ENCODE data around the gene EHBP1L1. TPM values are rescaled to one million over a fixed set of nuclear protein-coding genes. Genes with fewer than 3 reads are reported as not detected.

Gene EHBP1L1
- total and polyA plus RNA-seq, 2 of the 8 experiments (the other 6 are each of a cell fraction or from before 2014, with no cell fraction given): 4.3 to 6.6 TPM

- no peaks in the 10 kb centered on the region for H3K23me2 ChIP-seq (ENCODE audit: low read depth, low read length)
- no peak overlapping the region for H2BK12ac ChIP-seq (ENCODE audit: low read depth, low read length)
- H3K23ac ChIP-seq (ENCODE audit: insufficient read length): no peak overlapping the region
- H2AK5ac ChIP-seq (ENCODE audit: low read depth, low read length): no peak overlapping the region
- no peak overlapping the region for H4K91ac ChIP-seq (replicated peaks; ENCODE audit: insufficient read length, low read length)
- no peak overlapping the region for H3K9ac ChIP-seq (replicated peaks in 1 of 4; ENCODE audit: extremely low read depth in 1 of 4, low read depth in 3 of 4, low read length in 3 of 4)
- H3K36me3 ChIP-seq (ENCODE audit: control insufficient read depth in 2 of 4, insufficient read depth in 4 of 4, low read length in 3 of 4): peaks cover 5 to 21% (median 11%) of the 10 kb centered on the region in 4 experiments; a peak in 6 of 8 replicates
- no peak overlapping the region for H4K5ac ChIP-seq (ENCODE audit: insufficient read length, low read depth, low read length)
- no peaks in the 10 kb centered on the region for H3K9me3 ChIP-seq (ENCODE audit: insufficient read depth in 2 of 2, low read depth in 1 of 2, low read length in 1 of 2)
- no peak overlapping the region for H2BK5ac ChIP-seq (ENCODE audit: low read depth, low read length)
- H3K14ac ChIP-seq (ENCODE audit: insufficient read length): no peak overlapping the region
- peaks cover 0 to 2% of the 10 kb centered on the region in 2 experiments for H4K20me1 ChIP-seq (replicated peaks in 1 of 2; ENCODE audit: control insufficient read depth in 1 of 2, insufficient read depth in 2 of 2, low read length in 2 of 2)
- DNase-seq (ENCODE audit: low read depth in 1 of 2, low spot score in 2 of 2) (no peak), FAIRE-seq (no peak)
- H3K4me3 ChIP-seq (ENCODE audit: extremely low read depth in 1 of 4, insufficient read depth in 2 of 4, low read depth in 3 of 4, low read length in 4 of 4): no peak overlapping the region
- no peaks in the 10 kb centered on the region for H3K79me2 ChIP-seq (ENCODE audit: control insufficient read depth in 1 of 2, insufficient read depth in 2 of 2, low read length in 2 of 2)
- H4K8ac ChIP-seq (ENCODE audit: extremely low read depth, insufficient read depth, low read length): no peak overlapping the region
- H3K27ac ChIP-seq (ENCODE audit: low read depth, low read length): no peak overlapping the region
- no peak overlapping the region for H2BK15ac ChIP-seq (ENCODE audit: low read length)
- WGBS, 2 experiments (ENCODE audit: extremely low coverage in 1 of 2, insufficient coverage in 1 of 2, insufficient read length in 1 of 2, insufficient replicate concordance in 2 of 2, low coverage in 1 of 2, low lambda C conversion rate in 2 of 2, missing lambda C conversion rate in 1 of 2): 86% methylated on average over 5 of the region's 6 CpGs; no CpG with 5 or more reads in 1 of the 2 experiments
- ChIA-PET CTCF (ENCODE audit: partially characterized antibody) (interaction anchor here (0.9 to 14.8 kb wide), 2 partner anchors 9 to 59 kb away, joined by 3 to 227 read pairs; partner anchors contain the start of gene KCNK7), POLR2A (ENCODE audit: partially characterized antibody) (interaction anchor here (0.6 to 3.7 kb wide), 4 partner anchors 12 to 193 kb away, joined by 3 to 12 read pairs (median 4); no protein-coding TSS in a partner anchor)
- H3K4me1 ChIP-seq (replicated peaks in 1 of 4; ENCODE audit: control insufficient read depth in 3 of 4, insufficient read depth in 4 of 4, low read length in 3 of 4): no peaks in the 10 kb centered on the region
- H2BK20ac ChIP-seq (ENCODE audit: low read length): no peak overlapping the region
- H2AFZ ChIP-seq (ENCODE audit: low read length): no peak overlapping the region
- no peaks in the 10 kb centered on the region for H3K79me1 ChIP-seq (ENCODE audit: low read depth, low read length)
- no peak overlapping the region for H3K56ac ChIP-seq (replicated peaks; ENCODE audit: insufficient read length, low read depth, low read length)
- H3K18ac ChIP-seq (ENCODE audit: extremely low read depth, low read length): no peak overlapping the region
- H3K27me3 ChIP-seq (replicated peaks in 1 of 4; ENCODE audit: control insufficient read depth in 3 of 4, extremely low read depth in 1 of 4, insufficient read depth in 3 of 4, low read length in 3 of 4): no peaks in the 10 kb centered on the region; a peak in 1 of 7 replicates
- no peak overlapping the region for H3K4me2 ChIP-seq (ENCODE audit: insufficient read depth in 1 of 2, low read depth in 2 of 2, low read length in 2 of 2)
- H2BK120ac ChIP-seq (replicated peaks; ENCODE audit: low read depth, low read length): no peak overlapping the region
- H3K4ac ChIP-seq (replicated peaks; ENCODE audit: insufficient read length, low read depth, low read length): no peak overlapping the region
- TF ChIP-seq TAF1 (IDR thresholded peaks at IDR 0.05; ENCODE audit: low read depth, low read length) (no peak), RAD21 (IDR thresholded peaks at IDR 0.05 in 1 of 2, conservative IDR thresholded peaks at IDR 0.05 in 1 of 2; ENCODE audit: low read depth in 2 of 2, low read length in 2 of 2) (no peak), ASH2L (IDR thresholded peaks at IDR 0.05; ENCODE audit: low read length) (no peak), SIX5 (IDR thresholded peaks at IDR 0.05; ENCODE audit: low read depth, low read length) (no peak), CEBPB (IDR thresholded peaks at IDR 0.05; ENCODE audit: low read depth, low read length) (no peak), GTF2F1 (IDR thresholded peaks at IDR 0.05; ENCODE audit: borderline replicate concordance, low read depth, low read length) (no peak), CTBP2 (IDR thresholded peaks at IDR 0.05; ENCODE audit: borderline replicate concordance, insufficient read depth, insufficient read length, low read length) (no peak), BCL11A (IDR thresholded peaks at IDR 0.05; ENCODE audit: low read depth in 2 of 2, low read length in 2 of 2) (no peak), BRCA1 (IDR thresholded peaks at IDR 0.05; ENCODE audit: low read depth, low read length) (no peak), POLR2AphosphoS5 (IDR thresholded peaks at IDR 0.05; ENCODE audit: low read depth, low read length) (no peak), RNF2 (IDR thresholded peaks at IDR 0.05; ENCODE audit: borderline replicate concordance, low read depth, low read length, missing control alignments, poor library complexity, severe bottlenecking) (no peak), E2F6 (IDR thresholded peaks at IDR 0.05) (no peak), HDAC2 (IDR thresholded peaks at IDR 0.05; ENCODE audit: borderline replicate concordance in 1 of 2, low read depth in 2 of 2, low read length in 2 of 2) (no peak)
Measured at GRCh38 chr11:65599955-65600246, 24.0 kb downstream of the EHBP1L1 start.
